ENCODE data around the gene SFSWAP. TPM values are rescaled to one million over a fixed set of nuclear protein-coding genes. Genes with fewer than 3 reads are reported as not detected.
"Not testable (repeated sequence)": the region's sequence is repeated elsewhere in the genome, so short reads cannot be mapped to it uniquely, and the experiment has no call there.

The SFSWAP gene
- total RNA-seq, 1 donor from 2014 or later, result 20.8 TPM

GRCh38 chr12:131679186-131679585 is 31.7 kb upstream of the SFSWAP start:
- DNase-seq (ENCODE audit: low read depth, low spot score), result not testable (repeated sequence)

GRCh38 chr12:131679816-131680215 is 31.1 kb upstream of the SFSWAP start:
- DNase-seq (ENCODE audit: low read depth, low spot score), result not testable (repeated sequence)

- not testable (repeated sequence) for DNase-seq (ENCODE audit: low read depth, low spot score)
Measured at GRCh38 chr12:131680392-131681256, 30.3 kb upstream of the SFSWAP start.

GRCh38 chr12:131681257-131681620 is 29.7 kb upstream of the SFSWAP start:
- no peak for DNase-seq (ENCODE audit: low read depth, low spot score)

- not testable (repeated sequence) for DNase-seq (ENCODE audit: low read depth, low spot score)
Measured at GRCh38 chr12:131681746-131682509, 29.0 kb upstream of the SFSWAP start.

GRCh38 chr12:131682510-131682895 is 28.4 kb upstream of the SFSWAP start:
- DNase-seq (ENCODE audit: low read depth, low spot score), result no peak

- no peak for DNase-seq (ENCODE audit: low read depth, low spot score)
Measured at GRCh38 chr12:131683266-131684014, 27.4 kb upstream of the SFSWAP start.

- no peak for DNase-seq (ENCODE audit: low read depth, low spot score)
Measured at GRCh38 chr12:131684015-131684725, 26.7 kb upstream of the SFSWAP start.

GRCh38 chr12:131687346-131688125 is 23.4 kb upstream of the SFSWAP start:
- no peak for DNase-seq (ENCODE audit: low read depth, low spot score)

GRCh38 chr12:131688131-131688844 is 22.6 kb upstream of the SFSWAP start:
- DNase-seq (ENCODE audit: low read depth, low spot score), result no peak

- no peak for DNase-seq (ENCODE audit: low read depth, low spot score)
Measured at GRCh38 chr12:131688845-131689154, 22.1 kb upstream of the SFSWAP start.

GRCh38 chr12:131690320-131690719 is 20.6 kb upstream of the SFSWAP start:
- no peak for DNase-seq (ENCODE audit: low read depth, low spot score)

- DNase-seq (ENCODE audit: low read depth, low spot score), result no peak
Measured at GRCh38 chr12:131692431-131692830, 18.5 kb upstream of the SFSWAP start.

GRCh38 chr12:131693149-131693548 is 17.7 kb upstream of the SFSWAP start:
- DNase-seq (ENCODE audit: low read depth, low spot score), result no peak

GRCh38 chr12:131694116-131694838 is 16.6 kb upstream of the SFSWAP start:
- no peak for DNase-seq (ENCODE audit: low read depth, low spot score)

- DNase-seq (ENCODE audit: low read depth, low spot score), result no peak
Measured at GRCh38 chr12:131695968-131696367, 14.9 kb upstream of the SFSWAP start.

- no peak for DNase-seq (ENCODE audit: low read depth, low spot score)
Measured at GRCh38 chr12:131698286-131698685, 12.6 kb upstream of the SFSWAP start.

GRCh38 chr12:131699434-131699833 is 11.5 kb upstream of the SFSWAP start:
- DNase-seq (ENCODE audit: low read depth, low spot score), result no peak

- no peak for DNase-seq (ENCODE audit: low read depth, low spot score)
Measured at GRCh38 chr12:131700271-131700670, 10.6 kb upstream of the SFSWAP start.
